Measurements from ENCODE around the gene CGNL1.

- TF ChIP-seq CTCF (IDR thresholded peaks at IDR 0.05) (no peak), EZH2phosphoT487 (IDR thresholded peaks at IDR 0.05) (no peak)
These were observed 63.1 kb downstream of the CGNL1 start for GRCh38 chr15:57439128-57440027.
